GM19238 (cell line): Measurements from ENCODE around the gene HPS4.
"Not testable (repeated sequence)": the region's sequence is repeated elsewhere in the genome, so short reads cannot be mapped to it uniquely, and the experiment has no call there.

Experiments used
- DNase-seq: peaks from one replicate; pipeline ENCODE4 v3.0.0; 2011; ENCODE audit warnings: low spot score; ENCODE audit not compliant: insufficient read length

Gene HPS4

DNA sequence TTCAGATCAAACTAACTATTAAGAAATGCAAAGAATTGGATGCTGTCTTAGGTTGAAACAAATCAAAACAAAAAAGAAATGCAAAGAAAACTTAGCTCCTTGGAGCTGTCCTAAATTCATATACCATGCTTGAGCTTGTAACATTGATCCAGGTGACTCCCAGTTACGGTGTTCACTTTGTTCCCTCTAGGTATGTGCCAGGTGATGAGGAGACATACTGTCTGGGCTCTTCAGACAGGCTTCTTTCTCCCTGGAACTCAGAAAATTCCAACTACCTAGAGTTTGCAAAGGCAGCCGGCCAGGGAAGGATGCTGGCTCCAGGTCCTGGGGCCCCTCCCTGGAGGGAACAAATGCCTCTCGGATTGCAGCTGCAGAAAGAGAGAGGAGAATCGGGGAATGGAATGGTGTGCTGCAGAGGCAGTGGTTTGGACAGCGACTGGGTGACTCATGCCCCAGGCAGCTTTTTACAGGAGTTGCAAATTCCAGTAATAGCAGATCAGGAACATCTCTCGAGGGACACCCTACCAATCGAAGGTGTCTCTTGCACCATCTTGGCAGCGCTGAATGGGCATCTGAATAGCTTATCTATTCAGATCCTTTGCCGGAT lies 66.8 kb downstream of the HPS4 start:
- DNase-seq = no peak

DNA sequence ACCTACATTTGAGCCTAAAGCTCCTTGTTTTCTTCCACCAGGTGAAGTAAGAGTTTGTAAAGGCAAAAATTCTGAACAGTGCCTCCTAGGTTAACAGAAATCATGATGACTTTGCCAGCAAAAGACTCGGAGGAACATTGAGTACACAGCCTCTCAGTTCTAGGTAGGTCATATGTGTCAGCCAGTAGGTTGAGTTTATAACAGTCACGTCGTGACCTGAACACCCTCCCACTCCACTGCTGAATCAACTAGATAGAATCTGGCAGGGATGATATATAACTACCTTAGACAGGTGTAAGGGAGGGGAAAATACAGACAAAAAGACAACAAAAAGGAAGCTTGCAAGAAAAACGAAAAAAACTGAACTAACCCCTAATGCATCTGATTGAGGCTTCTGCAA lies 67.3 kb downstream of the HPS4 start:
- no peak for DNase-seq

DNA sequence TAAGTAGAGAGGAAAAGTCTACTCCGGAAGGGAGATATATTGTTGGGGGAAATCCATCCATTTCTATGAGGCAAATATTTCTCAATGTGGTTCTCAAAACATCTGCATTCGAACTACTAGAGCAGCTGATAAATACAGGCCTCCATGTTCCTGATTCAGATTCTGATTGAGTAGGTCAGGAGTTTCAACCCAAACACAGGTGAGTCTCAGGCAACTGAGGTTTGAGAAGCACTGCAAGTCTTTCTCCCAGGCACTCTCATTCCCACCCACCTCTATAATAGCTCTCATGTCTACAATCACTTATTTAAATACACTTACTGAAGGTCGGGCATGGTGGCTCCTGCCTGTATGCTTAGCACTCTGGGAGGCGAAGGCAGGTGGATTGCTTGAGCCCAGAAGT lies 69.2 kb downstream of the HPS4 start:
- no peak for DNase-seq

DNA sequence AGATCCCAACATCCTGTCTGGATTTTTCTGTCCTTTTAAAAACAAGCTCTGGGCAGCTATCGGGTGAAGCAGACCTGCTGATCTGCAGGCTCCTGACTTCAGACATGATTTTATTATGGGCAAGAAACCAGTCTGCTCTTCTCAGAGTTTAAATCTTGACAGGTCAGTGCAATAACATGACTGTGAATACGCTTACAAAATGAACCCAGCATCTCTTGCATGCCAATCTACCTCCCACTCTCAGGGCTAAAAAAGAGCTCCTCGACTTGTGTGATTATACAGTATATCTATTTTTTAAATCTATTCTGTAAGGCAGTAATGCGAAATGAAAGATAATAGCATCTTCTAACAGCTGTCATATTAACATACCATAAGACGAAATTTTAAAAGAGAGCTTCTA lies 73.2 kb downstream of the HPS4 start:
- no peak for DNase-seq

DNA sequence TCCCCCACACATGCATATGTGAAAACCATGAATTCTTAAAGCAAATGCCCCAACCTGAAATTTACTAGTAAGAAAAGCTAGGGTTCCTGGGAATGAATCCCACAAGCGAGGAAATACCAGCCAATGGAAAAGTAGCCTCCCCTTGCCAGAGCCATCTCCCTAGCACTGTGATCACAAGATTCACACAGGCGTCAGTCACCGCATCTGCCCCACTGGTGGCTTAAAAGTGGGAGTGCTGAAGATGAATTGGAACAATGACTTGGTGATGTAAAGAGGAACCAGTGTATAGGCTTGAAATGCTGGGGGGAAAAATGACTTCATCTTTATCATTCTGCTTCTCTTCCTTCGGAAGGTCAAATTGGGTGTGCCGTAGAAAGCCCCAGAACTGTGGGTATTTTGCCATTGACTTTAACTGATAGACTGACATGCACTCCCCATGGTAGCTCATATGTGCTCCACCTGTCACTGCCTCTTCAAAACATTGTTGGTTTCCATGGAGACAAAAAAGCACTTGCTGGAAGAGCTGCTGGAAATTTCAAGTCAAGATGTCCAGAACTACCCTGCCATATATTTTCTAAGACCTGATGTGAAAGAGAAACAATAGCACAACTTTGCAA lies 73.8 kb downstream of the HPS4 start:
- DNase-seq = no peak

DNA sequence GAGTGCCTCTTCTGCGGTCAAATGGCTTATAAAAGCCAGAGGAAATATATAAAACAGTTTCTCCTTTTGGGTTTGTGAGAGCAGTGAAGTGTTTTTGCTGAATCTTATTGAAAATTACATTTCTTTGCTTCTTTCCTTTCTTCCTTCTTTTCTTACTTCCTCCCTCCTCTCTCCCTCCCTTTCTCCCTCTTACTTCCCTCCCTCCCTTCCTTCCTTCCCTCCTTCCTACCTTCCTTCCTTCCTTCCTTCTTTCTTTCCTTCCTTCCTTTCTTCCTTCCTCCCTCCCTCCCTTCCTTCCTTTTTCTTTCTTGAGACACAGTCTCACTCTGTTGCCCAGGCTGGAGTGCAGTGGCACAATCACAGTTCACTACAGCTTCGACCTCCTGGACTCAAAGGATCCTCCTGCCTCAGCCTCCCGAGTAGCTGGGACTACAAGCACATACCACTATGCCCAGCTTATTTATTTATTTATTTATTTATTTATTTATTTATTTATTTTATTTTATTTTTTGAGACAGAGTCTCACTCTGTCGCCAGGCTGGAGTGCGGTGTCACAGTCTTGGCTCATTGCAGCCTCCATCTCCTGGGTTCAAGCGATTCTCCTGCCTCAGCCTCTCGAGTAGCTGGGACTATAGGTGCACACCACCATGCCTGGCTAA lies 74.9 kb downstream of the HPS4 start:
- DNase-seq = not testable (repeated sequence)

DNA sequence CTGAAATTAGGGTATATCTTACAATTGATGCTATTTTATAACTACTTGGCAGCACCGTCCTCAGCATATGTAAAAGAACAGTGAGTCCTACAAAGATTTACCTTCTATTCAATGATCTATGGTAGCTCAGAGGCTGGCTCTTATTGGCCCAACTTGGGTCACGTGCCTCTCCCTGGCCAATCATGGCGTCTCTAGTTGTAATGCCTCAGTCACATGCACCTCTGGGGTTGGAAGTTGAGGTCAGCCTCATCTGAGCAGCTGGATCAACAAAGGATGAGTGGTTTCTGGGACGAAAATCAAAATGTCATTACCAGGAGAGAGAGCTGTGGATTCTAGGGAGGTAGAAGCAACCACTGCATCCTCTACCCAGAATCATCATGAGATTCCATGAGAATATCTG lies 77.5 kb downstream of the HPS4 start:
- no peak for DNase-seq

DNA sequence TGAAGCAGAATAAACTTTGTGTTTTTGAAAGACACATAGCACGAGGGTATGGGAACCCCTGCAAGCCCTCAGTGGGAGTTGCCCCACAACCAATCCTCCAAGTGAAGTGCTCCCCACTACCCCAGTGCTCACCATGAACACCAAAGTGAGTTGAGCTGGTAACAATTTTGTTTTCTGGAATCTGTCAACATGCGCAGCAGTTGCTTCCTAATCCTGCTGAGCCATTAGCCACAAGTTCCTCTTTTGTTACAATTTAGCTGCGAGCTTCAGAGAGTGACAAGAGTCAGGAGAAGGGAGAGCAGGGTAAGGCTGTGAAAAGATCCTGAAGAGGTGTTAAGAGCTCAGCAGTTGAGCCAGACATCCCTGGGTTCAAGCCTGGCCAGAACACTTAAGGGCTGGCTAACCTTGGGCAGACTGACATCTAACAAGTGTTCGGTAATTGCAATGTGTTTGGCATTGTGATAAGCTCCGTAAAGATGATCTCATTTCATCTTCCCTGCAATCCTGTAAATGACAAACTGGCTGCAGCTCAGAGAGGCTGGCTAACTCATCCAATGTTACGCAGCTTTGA lies 78.6 kb downstream of the HPS4 start:
- no peak for DNase-seq

DNA sequence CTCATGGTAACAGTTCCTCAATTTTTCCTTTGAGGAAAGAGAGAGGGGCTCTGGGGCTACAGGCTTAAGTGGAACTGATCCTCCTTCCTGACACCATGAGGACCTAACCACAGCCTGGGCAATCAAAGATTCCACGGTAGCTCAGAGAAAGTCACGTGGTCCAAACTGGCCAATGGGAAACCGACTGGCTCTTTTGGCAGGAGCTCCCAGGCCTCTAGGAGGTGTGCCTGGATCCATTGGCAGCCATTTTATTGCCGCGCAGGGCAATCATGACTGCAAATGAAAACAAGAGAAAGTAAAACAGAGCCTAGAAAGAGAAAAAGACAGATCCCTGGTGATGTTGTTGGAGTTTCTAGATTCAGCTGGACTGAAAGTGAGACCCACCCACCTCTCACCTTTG lies 81.9 kb downstream of the HPS4 start:
- no peak for DNase-seq
